Stimulated activated CD4-positive, alpha-beta T cell treated with anti-CD3 and anti-CD28 coated beads, Interleukin-4, amount 100 ng/mL, for 24 hours (primary cell): ENCODE results near the gene TANGO6.
"Not testable (repeated sequence)": the region's sequence is repeated elsewhere in the genome, so short reads cannot be mapped to it uniquely, and the experiment has no call there.

Experiments used
- DNase-seq: peaks from one replicate; pipeline ENCODE4 v3.0.0-alpha.2; 2020

The TANGO6 gene

GRCh38 chr16:68843482-68844210, at the start of gene TANGO6:
Gene TANGO6 (plus strand): TSS chr16:68843531. CDS start chr16:68843618, 87 bp downstream.
- peak; percentile 96 for DNase-seq

- DNase-seq = no peak
These were observed 44.9 kb upstream of the TANGO6 start for GRCh38 chr16:68798398-68798797.

DNA sequence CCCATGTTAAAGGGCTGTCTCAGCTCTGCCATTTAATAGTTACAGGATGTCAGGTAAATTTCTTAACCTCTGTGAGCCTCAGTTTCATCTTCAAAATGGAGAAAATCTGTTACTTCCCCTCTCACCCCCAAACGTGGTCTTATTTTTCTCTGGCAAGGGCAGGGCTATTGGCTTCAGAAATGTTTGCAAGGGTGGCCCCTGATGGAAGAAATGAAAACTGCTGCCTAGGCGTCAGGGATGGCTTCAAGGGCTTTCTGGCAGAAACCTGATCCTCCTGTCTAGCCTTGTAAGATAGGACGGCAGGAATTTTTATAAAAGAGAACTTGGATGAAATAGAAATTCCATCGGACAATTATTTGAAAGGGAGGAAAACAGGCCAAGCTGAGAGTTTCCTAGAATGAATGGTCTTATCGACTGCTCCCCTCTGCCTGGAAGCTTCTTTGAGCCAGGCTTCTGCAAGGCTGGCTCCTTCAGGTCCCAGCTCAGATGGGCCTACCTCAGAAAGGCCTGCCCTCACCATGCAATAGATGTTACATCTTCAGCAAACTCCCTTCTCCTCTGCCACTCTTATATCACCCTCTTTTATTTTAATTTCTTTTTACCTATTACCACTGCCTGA, 43.0 kb upstream of the TANGO6 start:
- peak; percentile 54 for DNase-seq

DNA sequence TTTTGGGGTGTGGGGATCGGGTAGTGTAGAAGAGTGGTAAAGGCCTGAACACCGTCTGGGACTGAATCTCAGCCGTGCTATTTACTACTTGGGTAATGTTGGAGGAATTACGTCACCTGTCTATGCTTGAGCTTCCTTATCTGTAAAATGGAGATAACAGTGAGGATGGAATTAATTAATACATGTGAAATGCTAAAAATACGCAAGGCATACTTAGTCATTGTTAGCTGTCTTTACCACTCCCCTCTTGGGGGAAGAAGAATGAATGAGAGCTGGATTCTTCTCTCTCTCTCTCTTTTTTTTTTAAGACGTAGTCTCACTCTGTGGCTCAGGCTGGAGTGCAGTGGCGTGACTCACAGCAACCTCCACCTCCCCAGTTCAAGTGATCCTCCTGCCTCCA, 41.1 kb upstream of the TANGO6 start:
- no peak for DNase-seq

- no peak for DNase-seq
These were observed 36.9 kb upstream of the TANGO6 start for GRCh38 chr16:68806422-68806821.

GRCh38 chr16:68806981-68807380, 36.4 kb upstream of the TANGO6 start:
- no peak for DNase-seq

DNA sequence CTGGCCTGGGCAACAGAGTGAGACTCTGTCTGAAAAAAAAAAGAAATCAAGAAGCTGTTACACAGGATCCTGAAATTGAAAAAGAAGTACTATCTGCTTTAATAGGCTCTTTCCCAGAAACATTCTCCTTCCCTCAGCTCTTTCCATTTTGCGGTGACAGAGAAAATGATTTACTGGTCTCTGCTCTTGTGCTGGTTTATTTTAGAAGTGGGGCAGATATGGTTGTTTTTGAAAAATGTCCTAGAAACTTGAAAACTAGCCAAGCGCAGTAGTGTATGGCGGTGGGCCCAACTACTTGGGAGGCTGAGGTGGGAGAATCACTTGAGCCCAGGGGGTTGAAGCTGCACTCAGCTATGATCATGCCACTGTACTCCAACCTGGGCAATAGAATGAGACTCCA, 28.8 kb upstream of the TANGO6 start:
- no peak for DNase-seq

DNA sequence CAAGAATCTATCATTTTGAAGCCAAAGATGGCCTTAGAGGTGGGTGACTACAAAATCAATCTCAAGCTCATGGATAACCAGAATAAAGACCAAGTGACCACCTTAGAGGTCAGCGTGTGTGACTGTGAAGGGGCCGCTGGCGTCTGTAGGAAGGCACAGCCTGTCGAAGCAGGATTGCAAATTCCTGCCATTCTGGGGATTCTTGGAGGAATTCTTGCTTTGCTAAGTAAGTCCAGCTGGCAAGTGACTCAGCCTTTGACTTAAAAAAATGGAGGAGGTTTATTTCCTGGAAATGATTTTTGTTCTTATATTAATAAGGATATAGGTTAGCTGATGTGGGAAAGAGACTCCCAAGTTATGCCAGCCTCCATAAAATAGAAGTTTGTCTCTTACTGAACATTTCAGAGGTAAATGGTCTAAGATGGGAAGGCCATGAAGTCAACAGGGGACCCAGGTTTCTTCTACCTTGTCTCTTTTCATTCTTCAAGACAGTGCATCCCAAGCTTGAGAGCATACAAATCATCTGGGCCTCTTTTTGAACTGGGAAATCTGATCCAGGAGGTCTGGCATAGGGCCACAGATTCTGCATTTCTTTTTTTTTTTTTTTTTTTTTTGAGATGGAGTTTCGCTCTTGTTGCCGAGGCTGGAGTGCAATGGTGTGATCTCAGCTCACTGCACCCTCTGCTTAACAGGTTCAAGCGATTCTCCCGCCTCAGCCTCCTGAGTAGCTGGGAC, 19.8 kb upstream of the TANGO6 start:
- no peak for DNase-seq

DNA sequence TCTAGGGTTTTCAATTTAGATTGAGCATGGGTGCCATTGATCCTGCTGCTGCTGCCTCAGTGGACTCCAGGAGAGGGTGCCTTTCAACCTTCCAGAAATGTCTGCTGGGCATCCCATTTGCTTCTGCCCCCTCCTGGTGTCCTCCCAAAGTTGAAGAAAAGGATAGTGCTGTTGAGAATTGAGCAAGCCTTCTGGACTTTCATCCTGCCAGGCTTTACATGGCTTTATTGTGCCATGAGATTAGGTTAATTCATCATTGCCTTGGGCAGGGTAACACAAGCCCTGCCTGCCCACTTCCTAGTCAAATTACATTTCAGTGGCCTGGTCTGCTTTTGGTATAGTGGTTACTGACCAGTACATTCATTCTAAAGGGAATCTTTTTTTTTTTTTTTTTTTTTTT, 17.9 kb upstream of the TANGO6 start:
- DNase-seq = no peak

DNA sequence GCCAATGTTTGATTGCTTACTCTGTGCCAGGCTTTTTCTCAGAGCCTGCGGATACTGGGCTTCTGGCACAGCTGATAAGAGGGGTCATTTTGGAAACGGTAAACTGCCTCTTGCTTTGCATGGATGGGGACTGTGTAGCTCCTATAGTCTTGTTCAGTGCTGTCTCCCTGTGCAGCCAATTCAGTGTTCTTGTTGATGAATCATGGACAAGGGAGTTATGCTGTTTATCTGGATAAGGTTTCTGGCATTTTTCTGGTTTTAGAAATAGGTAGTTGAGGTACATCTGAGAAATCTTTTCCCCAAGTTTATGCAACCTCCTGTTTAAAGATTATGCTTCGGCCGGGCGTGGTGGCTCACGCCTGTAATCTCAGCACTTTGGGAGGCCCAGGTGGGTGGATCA, 16.7 kb upstream of the TANGO6 start:
- DNase-seq = no peak

DNA sequence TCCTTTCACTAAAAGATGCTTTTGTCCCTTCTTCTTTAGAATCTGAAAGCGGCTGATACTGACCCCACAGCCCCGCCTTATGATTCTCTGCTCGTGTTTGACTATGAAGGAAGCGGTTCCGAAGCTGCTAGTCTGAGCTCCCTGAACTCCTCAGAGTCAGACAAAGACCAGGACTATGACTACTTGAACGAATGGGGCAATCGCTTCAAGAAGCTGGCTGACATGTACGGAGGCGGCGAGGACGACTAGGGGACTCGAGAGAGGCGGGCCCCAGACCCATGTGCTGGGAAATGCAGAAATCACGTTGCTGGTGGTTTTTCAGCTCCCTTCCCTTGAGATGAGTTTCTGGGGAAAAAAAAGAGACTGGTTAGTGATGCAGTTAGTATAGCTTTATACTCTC, 10.1 kb upstream of the TANGO6 start:
- no peak for DNase-seq

GRCh38 chr16:68834550-68834949, 8.8 kb upstream of the TANGO6 start:
- DNase-seq = no peak

DNA sequence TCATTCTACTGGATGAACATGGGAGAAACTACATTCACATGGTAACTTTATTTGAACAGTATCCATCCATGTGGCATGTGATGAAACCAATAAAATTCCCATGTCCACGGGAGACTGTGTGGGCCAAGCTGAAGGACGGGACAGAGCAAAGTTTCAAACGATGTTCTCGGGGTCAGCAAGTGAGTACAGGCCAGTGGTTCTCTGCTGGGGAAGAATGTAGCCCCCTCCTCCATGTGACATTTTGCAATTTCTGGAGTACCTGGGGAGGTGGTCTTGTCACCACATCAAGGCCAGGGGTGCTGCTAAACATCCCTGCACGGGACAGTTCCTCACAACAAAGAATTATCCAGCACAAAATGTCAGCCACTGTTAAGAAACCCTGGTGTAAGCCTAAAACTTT, 7.4 kb upstream of the TANGO6 start:
- no peak for DNase-seq

- no peak for DNase-seq
These were observed 3.5 kb upstream of the TANGO6 start for GRCh38 chr16:68839831-68840230.

GRCh38 chr16:68842964-68843481, 308 bp upstream of the TANGO6 start:
- not testable (repeated sequence) for DNase-seq

- DNase-seq = no peak
These were observed 857 bp downstream of the TANGO6 start for GRCh38 chr16:68844211-68844564.

DNA sequence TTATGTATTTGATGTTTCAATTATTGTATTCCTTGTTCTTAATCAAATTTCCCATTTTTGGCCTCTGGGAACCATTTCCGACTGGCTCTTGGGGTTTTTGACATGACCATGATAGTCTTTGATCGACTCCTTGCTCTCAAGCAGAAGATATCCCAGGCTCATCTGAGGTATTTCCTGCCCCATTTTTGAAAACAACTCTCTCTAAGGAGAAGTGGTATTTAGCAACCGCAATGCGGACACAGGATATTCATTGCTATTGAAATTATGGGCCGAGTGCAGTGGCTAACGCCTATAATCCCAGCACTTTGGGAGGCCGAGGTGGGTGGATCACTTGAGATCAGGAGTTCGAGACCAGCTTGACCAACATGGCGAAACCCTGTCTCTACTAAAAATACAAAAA, 5.5 kb downstream of the TANGO6 start:
- DNase-seq = no peak

DNA sequence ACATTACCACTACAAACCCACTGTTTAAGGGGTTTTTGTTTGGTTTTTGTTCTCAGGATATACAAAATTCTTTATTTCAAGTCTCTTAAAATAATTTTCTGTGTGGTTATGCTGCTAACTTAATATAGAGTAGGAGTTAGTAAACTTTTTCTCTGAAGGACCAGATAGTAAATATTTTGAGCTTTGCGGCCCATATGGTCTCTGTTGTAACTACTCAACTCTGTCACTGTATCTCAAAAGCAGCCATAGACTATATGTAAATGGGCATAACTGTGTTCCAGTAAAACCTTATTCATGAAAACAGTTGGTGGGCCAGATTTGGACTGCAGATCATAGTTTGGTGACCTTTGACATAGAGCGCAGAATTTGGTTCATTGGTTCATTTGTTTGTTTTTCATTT, 7.2 kb downstream of the TANGO6 start:
- DNase-seq = no peak

DNA sequence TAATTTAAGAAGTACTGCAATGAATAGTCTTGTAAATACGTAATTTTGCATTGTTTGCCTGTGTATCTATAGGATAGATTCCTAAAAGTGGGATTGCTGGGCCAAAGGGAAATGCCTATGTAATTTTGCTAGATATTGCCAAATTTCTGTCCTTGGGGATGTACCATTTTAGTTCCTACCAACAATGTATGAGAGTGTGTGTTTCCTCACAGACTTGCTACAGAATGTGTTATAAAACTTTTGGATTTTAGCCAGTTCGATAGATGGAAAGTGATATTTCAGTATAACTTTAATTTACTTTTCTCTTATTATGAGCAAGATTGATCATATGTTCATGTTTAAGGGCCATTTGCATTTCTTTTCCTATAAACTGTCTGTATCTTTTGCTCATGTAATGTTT, 8.3 kb downstream of the TANGO6 start:
- DNase-seq = no peak

DNA sequence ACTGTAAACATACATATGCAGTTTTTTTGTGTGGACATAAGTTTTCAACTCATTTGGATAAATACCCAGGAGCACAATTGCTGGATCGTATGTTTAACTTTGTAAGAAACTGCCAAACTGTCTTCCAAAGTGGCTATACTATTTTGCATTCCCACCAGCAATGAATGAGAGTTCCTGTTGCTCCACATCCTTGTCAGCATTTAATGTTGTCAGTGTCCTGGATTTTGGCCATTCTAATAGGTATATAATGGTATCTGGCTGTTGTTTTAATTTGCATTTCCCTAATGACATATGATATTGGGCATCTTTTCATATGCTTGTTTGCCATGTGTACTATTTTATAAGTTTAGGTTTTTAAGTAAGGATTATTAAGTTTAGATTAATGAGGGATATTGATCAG, 14.1 kb downstream of the TANGO6 start:
- no peak for DNase-seq

- DNase-seq = no peak
These were observed 16.5 kb downstream of the TANGO6 start for GRCh38 chr16:68859828-68860227.

DNA sequence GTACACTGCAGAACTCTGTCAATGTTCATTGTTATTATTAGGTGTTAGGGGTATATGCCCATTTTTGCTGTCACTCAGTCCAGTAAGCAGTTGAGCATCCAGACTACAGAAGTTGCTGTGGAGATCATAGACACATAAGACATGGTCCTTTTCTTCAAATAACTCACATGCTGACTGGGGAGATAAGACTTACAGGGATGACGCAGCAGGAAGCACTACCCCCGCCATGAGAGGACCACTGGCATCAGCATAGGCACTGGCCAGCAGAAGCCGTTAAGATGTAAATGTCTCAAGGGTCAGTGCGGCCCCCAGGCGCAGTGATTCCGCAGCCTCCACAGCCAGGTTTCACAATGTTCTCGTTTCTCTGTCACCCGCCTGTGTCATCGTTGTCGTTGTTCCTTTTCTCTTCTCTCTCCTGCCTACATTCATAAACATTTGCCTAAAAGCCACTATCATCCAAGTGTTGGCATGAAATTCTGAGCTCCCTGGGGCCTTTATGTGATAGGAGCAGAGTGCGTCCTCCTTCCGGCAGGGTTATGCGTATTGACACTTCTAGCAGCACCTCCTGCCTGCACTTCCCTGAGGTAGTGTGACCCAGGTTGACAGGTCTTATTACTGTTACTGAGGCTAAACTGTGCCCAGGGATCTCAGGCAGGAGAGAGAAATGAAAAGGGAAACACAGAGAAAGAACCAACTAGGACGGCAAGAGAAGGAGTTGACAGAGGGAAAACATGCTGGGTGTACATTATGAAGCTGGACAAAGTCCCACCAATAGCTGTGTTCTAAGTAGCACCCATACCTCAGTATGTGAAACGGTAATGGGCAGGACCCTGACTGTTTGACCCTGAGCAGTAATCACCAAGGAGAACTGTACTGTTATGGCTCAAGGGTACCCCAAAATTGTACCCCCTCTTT, 17.9 kb downstream of the TANGO6 start:
- DNase-seq = no peak

- DNase-seq = no peak
These were observed 23.6 kb downstream of the TANGO6 start for GRCh38 chr16:68866933-68867332.
